Stimulated activated naive B cell treated with anti-CD40 and anti-IgM and Interleukin-4, amounts not matched to agents 10 μg/mL and 1 μg/mL and 100 μg/mL, for 72 hours (primary cell): ENCODE data around the gene ETV6.
"Not testable (repeated sequence)": the region's sequence is repeated elsewhere in the genome, so short reads cannot be mapped to it uniquely, and the experiment has no call there.

Experiments used
- ATAC-seq, 2 donors: fragments of 150-1000 bp; cut with Tn5 transposase; replicated peaks; 2 replicates each; pipeline ENCODE4 v1.10.0; 2021; ENCODE audit warnings: moderate library complexity in 1 of 2
- DNase-seq: peaks from one replicate; pipeline ENCODE4 v3.0.0; 2021
- H3K27ac Mint-ChIP-seq: one replicate; pipeline ENCODE4 v1.8.0; 2022; ENCODE audit warnings: mild to moderate bottlenecking, mixed read lengths
- H3K27me3 Mint-ChIP-seq, 2 donors: one replicate each; pipeline ENCODE4 v1.8.0; 2022; ENCODE audit warnings: mixed read lengths in 2 of 2
- H3K36me3 Mint-ChIP-seq, 2 donors: one replicate each; pipeline ENCODE4 v1.8.0; 2022; ENCODE audit warnings: mixed read lengths in 2 of 2, mild to moderate bottlenecking in 1 of 2
- H3K4me1 Mint-ChIP-seq, 2 donors: one replicate each; pipeline ENCODE4 v1.8.0; 2022; ENCODE audit warnings: mixed read lengths in 2 of 2, mild to moderate bottlenecking in 1 of 2
- H3K4me3 Mint-ChIP-seq, 2 donors: one replicate each; pipeline ENCODE4 v1.8.0; 2022; ENCODE audit warnings: mild to moderate bottlenecking in 2 of 2, mixed read lengths in 2 of 2, moderate library complexity in 1 of 2
- H3K9me3 Mint-ChIP-seq, 2 donors: one replicate each; pipeline ENCODE4 v1.8.0; 2022; ENCODE audit warnings: mixed read lengths in 2 of 2, mild to moderate bottlenecking in 1 of 2

ETV6 gene

DNA sequence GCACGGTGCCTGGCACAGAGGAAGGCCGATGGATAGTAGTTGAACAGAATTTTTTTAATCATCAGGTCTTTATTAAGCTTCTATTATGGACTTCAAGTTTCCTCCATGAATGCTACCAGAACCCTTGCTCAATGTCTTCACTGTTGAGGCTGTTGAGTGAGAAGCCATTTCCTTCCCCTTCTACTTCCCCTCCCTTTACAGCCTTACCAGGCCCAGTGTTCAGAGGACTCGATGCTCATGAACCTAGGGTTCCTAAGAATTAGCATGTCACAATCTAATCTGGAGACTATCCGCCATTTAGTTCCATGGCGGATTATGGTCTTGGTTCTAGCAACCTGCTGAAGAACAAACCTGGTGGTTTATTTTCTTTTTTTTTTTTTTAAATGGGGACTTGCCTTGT is 17.7 kb downstream of the ETV6 start:
- Mint-ChIP-seq H3K36me3 (peaks cover 31 to 50% of the 10 kb centered on the region in 2 donors), H3K4me3 (no peak overlapping the region), H3K9me3 (peaks cover 0 to 4% of the 10 kb centered on the region in 2 donors), H3K27ac (no peak overlapping the region), H3K4me1 (peaks cover 51 to 78% of the 10 kb centered on the region in 2 donors), H3K27me3 (no peaks in the 10 kb centered on the region)
- no peak for ATAC-seq
- DNase-seq: no peak

- H3K27ac Mint-ChIP-seq: no peak overlapping the region
These were observed 19.1 kb downstream of the ETV6 start for GRCh38 chr12:11668611-11669010.

DNA sequence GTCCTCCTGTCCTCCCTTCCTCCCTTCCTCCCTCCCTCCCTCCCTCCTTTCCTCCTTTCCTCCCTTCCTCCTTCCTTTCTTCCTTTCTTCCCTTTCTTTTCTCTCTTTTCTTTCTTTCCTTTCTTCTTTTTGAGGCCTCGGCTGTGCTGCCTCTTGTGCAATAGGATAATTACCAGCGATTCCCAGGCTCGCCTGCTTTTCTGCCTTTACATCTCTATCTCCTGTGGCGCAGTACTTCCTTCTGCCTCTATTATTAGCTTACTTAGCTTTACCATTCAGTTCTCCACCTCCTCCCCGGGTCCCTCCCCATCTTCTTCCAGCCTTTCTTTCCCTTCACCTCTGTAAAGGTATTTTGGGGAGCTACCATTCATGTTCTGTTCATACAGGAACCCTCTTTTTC is 19.9 kb downstream of the ETV6 start:
- Mint-ChIP-seq H3K27me3 (no peaks in the 10 kb centered on the region), H3K4me3 (no peak overlapping the region), H3K27ac (no peak overlapping the region), H3K9me3 (peaks cover 0 to 4% of the 10 kb centered on the region in 2 donors), H3K36me3 (peaks cover 25 to 47% of the 10 kb centered on the region in 2 donors), H3K4me1 (peaks cover 62 to 88% of the 10 kb centered on the region in 2 donors)
- ATAC-seq: no peak
- no peak for DNase-seq

More at GRCh38 chr12:11668611-11669010, 19.1 kb downstream of the ETV6 start:
- Mint-ChIP-seq H3K27me3 (no peaks in the 10 kb centered on the region), H3K36me3 (peaks cover 25 to 51% of the 10 kb centered on the region in 2 donors), H3K4me3 (no peak overlapping the region), H3K4me1 (peaks cover 55 to 85% of the 10 kb centered on the region in 2 donors), H3K9me3 (peaks cover 0 to 4% of the 10 kb centered on the region in 2 donors)
- DNase-seq (no peak), ATAC-seq (no peak)

GRCh38 chr12:11672256-11673191 is 23.1 kb downstream of the ETV6 start:
- Mint-ChIP-seq H3K4me1 (peaks cover 53 to 79% of the 10 kb centered on the region in 2 donors), H3K27ac (no peak overlapping the region), H3K27me3 (no peaks in the 10 kb centered on the region), H3K36me3 (peaks cover 18 to 35% of the 10 kb centered on the region in 2 donors), H3K9me3 (no peaks in the 10 kb centered on the region), H3K4me3 (peak overlapping the region in 1 of 2 donors; percentile 18)
- DNase-seq (no peak), ATAC-seq (no peak)

DNA sequence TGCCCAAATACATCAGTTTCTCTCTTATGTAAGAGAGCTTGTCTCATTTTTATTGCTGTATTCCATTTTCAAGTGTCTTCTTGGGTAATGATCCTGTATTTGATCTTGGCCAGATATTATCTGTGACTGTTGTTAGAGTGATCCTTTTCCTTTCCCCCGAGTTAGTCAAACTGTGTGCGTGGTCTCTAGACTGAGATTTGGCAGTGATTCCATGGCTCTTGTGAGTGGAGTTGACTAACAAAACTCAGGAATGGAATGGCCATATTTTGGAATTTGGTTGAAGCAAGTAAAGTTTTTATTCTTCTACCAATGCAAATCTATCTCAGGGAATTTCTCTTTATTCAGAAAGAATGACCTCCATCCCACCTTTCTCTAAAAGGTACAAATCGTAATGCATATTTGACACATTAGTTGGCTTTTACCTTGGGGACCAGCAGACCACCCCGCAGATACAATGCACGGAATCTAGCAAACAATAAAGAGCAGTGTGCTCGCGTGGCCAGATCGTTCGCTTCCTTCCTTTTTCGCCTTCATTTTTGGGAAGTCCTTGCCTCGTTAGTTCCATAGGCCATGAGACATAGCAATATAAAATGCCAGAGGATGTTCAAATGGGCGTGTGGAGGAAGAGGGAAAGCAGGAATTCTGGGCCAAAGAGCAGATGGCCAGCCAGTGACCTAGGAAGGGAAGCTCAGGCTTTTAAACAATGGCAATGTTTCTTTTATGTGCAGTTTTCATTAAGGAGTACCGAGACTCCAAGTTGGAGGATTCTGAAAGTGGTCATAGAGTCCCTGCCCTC is 24.4 kb downstream of the ETV6 start:
- no peak overlapping the region for H3K4me3 Mint-ChIP-seq
- DNase-seq (no peak), ATAC-seq (no peak)
- no peaks in the 10 kb centered on the region for H3K27me3 Mint-ChIP-seq
- no peaks in the 10 kb centered on the region for H3K9me3 Mint-ChIP-seq
- H3K4me1 Mint-ChIP-seq: peaks cover 50 to 66% of the 10 kb centered on the region in 2 donors
- H3K36me3 Mint-ChIP-seq: peaks cover 16 to 38% of the 10 kb centered on the region in 2 donors
- H3K27ac Mint-ChIP-seq: no peak overlapping the region

GRCh38 chr12:11674894-11675390 is 25.5 kb downstream of the ETV6 start:
- peaks cover 49 to 66% of the 10 kb centered on the region in 2 donors for H3K4me1 Mint-ChIP-seq
- no peak overlapping the region for H3K4me3 Mint-ChIP-seq
- H3K27ac Mint-ChIP-seq: no peak overlapping the region
- H3K9me3 Mint-ChIP-seq: no peaks in the 10 kb centered on the region
- DNase-seq: no peak
- ATAC-seq: no peak
- H3K27me3 Mint-ChIP-seq: no peaks in the 10 kb centered on the region
- H3K36me3 Mint-ChIP-seq: peaks cover 11 to 38% of the 10 kb centered on the region in 2 donors

DNA sequence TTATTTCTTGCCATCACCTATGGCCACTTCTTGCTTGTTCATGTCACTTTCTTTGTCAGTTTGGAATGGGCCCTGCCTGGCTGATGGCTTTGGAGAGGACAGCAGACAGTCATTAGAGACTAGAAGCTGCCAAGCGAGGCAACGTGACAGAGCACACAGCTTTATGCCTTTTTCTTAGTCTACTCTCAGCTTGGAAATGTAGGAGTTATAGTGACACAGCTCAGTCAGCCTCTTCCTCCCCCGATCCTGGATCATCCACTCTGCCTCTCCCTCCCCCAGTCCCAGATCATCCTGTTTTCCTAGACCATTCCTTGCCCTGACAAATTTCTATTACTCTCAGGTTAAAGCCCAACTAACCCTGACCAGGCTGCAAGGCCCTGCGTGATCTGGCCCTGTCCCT is 26.6 kb downstream of the ETV6 start:
- H3K27ac Mint-ChIP-seq: no peak overlapping the region
- H3K4me3 Mint-ChIP-seq: no peak overlapping the region
- peaks cover 56 to 66% of the 10 kb centered on the region in 2 donors for H3K4me1 Mint-ChIP-seq

GRCh38 chr12:11677093-11677492 is 27.6 kb downstream of the ETV6 start:
- Mint-ChIP-seq H3K27ac (no peak overlapping the region), H3K36me3 (peaks cover 12 to 40% of the 10 kb centered on the region in 2 donors), H3K4me1 (peaks cover 58 to 67% of the 10 kb centered on the region in 2 donors), H3K4me3 (no peak overlapping the region), H3K9me3 (no peaks in the 10 kb centered on the region), H3K27me3 (no peaks in the 10 kb centered on the region)
- DNase-seq (no peak), ATAC-seq (no peak)

More for the DNA sequence above, 26.6 kb downstream of the ETV6 start:
- no peak for DNase-seq
- no peak for ATAC-seq
- H3K9me3 Mint-ChIP-seq: no peaks in the 10 kb centered on the region
- H3K36me3 Mint-ChIP-seq: peaks cover 11 to 35% of the 10 kb centered on the region in 2 donors
- no peaks in the 10 kb centered on the region for H3K27me3 Mint-ChIP-seq

DNA sequence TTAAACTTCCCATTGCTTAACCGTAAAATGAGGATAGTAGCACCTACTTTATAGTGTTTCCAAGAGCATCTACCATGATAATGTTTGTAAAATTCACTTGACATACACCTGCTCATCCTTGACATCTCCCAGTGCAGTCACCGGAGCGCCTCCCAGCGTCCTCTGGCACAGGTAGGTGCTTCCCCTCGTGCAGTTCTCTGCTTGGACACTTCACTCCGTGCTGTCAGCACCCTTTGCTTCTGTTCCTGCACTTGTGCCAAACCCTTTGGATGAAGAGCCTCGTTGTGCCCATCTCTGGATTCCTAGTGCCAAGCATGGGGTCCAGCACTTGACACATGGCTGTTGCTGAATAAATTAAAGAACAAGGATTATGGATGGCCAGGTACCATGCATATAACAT is 28.3 kb downstream of the ETV6 start:
- Mint-ChIP-seq H3K27me3 (no peaks in the 10 kb centered on the region), H3K4me3 (no peak overlapping the region), H3K9me3 (no peaks in the 10 kb centered on the region), H3K36me3 (peaks cover 14 to 38% of the 10 kb centered on the region in 2 donors), H3K4me1 (peaks cover 56 to 67% of the 10 kb centered on the region in 2 donors), H3K27ac (no peak overlapping the region)
- ATAC-seq (no peak), DNase-seq (no peak)

DNA sequence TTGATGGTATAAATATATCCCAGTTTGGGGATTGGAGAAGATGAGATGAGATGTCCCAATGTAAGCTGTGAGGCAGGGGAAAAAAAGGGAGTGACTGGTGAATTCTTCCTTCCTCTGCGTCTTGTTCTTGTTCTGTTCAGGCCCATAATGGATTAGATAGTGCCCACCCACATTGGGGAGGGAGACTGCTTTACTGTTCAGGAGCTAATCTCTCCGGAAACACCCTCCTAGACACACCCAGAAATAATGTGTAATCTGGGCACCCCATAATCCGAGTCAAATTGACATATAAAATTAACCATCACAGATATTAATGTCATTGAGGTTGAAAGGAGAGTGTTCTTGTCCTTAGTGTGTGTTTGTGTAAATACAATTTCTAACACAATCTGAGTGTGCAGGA is 29.3 kb downstream of the ETV6 start:
- no peaks in the 10 kb centered on the region for H3K9me3 Mint-ChIP-seq
- no peak overlapping the region for H3K4me3 Mint-ChIP-seq
- peaks cover 53 to 67% of the 10 kb centered on the region in 2 donors for H3K4me1 Mint-ChIP-seq
- DNase-seq: no peak
- H3K27ac Mint-ChIP-seq: no peak overlapping the region
- peaks cover 16 to 34% of the 10 kb centered on the region in 2 donors for H3K36me3 Mint-ChIP-seq
- no peak for ATAC-seq
- H3K27me3 Mint-ChIP-seq: no peaks in the 10 kb centered on the region

DNA sequence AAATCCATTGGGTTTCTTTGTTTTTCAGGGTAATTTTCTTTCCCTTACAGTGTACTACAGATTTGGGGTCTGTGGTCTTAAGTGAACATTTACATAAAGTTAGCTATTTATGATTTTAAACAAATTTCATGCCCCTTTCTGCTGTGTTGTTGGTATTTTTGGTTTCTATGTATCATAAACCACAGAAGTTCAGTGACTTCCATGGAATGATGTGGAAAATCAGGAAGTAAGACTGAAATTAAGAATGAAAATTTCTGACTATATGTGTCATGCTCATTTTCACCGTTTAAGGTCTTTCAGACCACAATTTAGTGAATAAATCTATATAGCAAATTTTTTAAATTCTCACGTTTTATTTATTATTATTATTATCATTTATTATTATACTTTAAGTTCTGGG is 31.7 kb downstream of the ETV6 start:
- no peak for DNase-seq
- peaks cover 16 to 34% of the 10 kb centered on the region in 2 donors for H3K36me3 Mint-ChIP-seq
- H3K27ac Mint-ChIP-seq: no peak overlapping the region
- ATAC-seq: no peak
- H3K4me1 Mint-ChIP-seq: peaks cover 55 to 66% of the 10 kb centered on the region in 2 donors
- H3K27me3 Mint-ChIP-seq: no peaks in the 10 kb centered on the region
- no peaks in the 10 kb centered on the region for H3K9me3 Mint-ChIP-seq
- no peak overlapping the region for H3K4me3 Mint-ChIP-seq

DNA sequence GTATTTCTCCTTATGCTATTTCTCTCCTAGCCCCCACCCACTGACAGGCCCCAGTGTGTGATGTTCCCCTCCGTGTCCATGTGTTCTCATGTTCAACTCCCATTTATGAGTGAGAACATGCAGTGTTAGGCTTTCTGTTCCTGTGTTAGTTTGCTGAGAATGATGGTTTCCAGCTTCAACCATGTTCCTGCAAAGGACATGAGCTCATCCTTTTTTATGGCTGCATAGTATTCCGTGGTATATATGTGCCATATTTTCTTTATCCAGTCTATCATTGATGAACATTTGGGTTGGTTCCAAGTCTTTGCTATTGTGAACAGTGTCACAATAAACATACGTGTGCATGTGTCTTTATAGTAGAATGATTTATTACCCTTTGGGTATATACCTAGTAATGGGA is 32.2 kb downstream of the ETV6 start:
- DNase-seq, H3K9me3 Mint-ChIP-seq, H3K27me3 Mint-ChIP-seq, ATAC-seq, H3K27ac Mint-ChIP-seq, H3K4me3 Mint-ChIP-seq: not testable (repeated sequence)
- Mint-ChIP-seq H3K4me1 (peaks cover 54 to 66% of the 10 kb centered on the region in 2 donors), H3K36me3 (peaks cover 16 to 30% of the 10 kb centered on the region in 2 donors)

DNA sequence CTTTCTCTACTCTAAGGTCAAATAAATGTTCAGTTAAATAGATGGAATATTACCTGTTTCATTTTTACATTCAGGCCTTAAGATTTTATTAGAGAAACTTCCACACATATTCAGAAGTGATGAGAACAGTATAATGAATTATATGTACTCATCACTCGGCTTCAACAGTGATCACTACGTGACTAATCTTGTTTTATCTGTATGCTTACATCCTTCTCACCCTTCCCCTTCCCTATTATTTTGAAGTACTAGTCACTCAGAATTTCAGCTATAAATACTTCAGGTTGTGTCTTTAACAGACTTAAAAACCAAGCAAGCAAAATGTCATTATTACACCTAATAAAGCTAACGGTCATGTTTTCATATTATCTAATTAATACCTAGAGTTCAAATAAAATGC is 34.9 kb downstream of the ETV6 start:
- Mint-ChIP-seq H3K4me1 (peaks cover 57 to 87% of the 10 kb centered on the region in 2 donors), H3K27ac (no peak overlapping the region), H3K9me3 (no peaks in the 10 kb centered on the region), H3K36me3 (peaks cover 6 to 17% of the 10 kb centered on the region in 2 donors), H3K27me3 (no peaks in the 10 kb centered on the region), H3K4me3 (no peak overlapping the region)
- DNase-seq (no peak), ATAC-seq (no peak)

DNA sequence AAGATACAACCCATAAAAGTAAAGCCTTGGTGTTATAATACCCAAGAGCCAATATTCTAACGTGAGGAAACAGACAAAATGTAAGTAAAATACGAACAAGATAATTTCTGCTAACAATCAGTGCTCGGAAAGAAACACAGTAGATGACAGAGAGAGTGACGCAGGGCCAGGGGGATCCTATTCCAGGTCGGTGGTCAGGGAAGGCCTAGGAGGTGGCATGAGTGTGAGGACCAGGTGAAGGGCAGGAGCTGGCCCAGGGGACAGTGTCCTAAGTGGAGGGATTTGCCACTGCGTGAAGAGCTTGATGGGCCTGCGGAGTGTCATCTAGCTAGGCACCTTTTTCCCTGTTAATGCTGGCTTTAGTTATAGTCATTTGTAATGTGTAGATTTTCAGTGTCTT is 35.3 kb downstream of the ETV6 start:
- Mint-ChIP-seq H3K27me3 (no peaks in the 10 kb centered on the region), H3K27ac (peak overlapping the region; percentile 10), H3K36me3 (peaks cover 4 to 15% of the 10 kb centered on the region in 2 donors), H3K4me3 (no peak overlapping the region), H3K9me3 (no peaks in the 10 kb centered on the region), H3K4me1 (peaks cover 55 to 85% of the 10 kb centered on the region in 2 donors)
- no peak for ATAC-seq
- DNase-seq: no peak
